COLO668 (cell line): ENCODE measurements around the gene CACTIN.
"Not testable (repeated sequence)": the region's sequence is repeated elsewhere in the genome, so short reads cannot be mapped to it uniquely, and the experiment has no call there.

Experiments
- DNase-seq: peaks from one replicate; lab custom pipeline; 2025; ENCODE audit not compliant: unreplicated experiment; lab: John Stamatoyannopoulos, UW

CACTIN gene

DNA sequence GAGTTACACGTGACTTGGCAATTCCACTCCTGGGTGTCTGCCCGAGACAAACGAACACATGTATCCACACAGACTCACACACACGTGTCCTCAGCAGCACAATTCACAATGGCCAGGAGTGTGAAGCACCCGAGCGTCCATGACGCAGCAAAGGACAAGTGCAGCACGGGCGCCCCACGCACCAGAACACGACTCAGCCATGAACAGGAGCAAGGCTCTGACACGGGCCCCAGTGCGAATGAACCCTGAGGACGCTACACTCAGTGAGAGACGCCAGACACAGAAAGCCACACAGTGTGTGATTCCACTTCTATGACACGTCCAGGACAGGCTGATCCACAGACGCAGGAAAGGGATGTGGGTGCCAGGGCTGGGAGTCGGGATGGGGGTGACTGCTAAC lies 37.2 kb upstream of the CACTIN start:
- no peak for DNase-seq

GRCh38 chr19:3661284-3662238 lies 35.0 kb upstream of the CACTIN start:
- no peak for DNase-seq

DNA sequence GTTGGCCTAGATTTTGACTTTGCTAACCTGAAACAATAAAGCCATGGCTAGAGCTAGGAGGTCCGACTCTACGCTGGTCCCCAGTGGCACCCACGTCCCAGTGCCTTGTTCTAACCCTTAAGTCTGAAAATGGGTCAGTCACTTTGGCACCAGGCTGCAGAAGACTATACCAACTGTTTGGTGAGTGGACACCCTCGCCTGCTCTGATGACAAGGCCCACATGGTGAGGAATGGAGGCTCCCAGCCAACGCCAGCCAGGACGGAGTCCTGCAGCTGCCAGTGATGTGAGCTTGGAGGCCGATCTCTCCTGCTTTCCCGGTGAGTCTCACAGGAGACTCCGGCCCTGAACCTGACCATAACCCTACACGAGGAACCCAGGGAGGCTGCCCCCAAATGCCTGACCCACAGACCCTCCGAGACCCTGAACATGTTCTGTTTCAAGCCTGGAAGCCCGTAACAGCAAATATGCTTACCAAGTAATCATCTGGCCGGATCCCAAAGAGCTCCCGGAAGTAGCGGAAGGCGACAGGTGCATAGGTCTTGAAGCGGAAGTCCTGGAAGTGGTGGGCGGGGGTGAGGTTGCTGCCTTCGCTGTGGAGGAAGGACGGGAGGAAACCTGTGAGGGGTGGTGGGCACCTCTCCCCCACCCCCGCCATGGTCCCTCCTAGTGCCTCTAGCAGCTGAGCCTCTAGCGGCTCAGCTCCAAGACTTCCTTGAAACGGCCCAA lies 34.1 kb upstream of the CACTIN start:
- peak; percentile 5 for DNase-seq

- DNase-seq: no peak
Measured at GRCh38 chr19:3659746-3660112, 33.1 kb upstream of the CACTIN start.

DNA sequence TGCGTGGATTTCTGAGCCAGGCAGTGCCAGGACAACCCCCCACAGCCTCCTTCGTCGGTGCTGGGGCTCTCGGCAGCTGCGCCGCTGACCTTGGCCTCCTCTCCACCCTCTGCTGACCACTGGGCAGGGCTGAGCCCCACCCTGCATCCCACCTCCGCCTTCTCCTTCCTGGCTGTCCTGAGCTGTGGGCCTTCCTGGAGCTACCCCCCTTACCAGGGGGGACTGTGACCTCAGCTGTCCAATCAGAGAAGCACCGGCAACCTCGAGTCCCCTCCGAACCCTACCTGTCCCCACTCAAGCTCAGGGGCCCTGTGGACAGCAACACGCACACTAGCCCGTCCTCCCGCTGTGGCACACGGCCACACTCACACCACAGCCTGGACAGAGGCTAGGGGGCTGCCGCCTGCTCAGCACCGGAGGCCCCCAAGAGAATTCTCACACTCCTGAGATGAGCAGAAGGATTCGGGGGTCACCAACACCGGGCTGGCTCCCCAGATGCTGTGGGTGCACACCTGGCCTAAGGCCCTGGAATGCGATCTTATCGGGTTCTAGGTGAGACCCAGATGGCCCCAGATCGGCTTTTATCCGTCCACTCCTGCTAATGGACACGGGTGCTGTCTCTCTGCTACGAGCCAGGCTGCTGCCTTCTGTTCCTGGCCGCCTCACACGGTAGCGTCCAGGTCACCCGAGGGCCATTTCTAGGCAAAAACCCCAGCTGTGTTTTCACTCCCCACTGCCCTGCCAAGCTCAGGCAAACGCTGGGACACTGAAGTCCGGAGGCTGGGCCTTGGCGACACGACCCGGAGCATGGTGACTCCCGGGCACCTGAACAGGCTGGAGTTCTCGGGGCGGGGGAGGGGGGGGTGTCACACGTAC lies 32.5 kb upstream of the CACTIN start:
- DNase-seq: no peak

DNA sequence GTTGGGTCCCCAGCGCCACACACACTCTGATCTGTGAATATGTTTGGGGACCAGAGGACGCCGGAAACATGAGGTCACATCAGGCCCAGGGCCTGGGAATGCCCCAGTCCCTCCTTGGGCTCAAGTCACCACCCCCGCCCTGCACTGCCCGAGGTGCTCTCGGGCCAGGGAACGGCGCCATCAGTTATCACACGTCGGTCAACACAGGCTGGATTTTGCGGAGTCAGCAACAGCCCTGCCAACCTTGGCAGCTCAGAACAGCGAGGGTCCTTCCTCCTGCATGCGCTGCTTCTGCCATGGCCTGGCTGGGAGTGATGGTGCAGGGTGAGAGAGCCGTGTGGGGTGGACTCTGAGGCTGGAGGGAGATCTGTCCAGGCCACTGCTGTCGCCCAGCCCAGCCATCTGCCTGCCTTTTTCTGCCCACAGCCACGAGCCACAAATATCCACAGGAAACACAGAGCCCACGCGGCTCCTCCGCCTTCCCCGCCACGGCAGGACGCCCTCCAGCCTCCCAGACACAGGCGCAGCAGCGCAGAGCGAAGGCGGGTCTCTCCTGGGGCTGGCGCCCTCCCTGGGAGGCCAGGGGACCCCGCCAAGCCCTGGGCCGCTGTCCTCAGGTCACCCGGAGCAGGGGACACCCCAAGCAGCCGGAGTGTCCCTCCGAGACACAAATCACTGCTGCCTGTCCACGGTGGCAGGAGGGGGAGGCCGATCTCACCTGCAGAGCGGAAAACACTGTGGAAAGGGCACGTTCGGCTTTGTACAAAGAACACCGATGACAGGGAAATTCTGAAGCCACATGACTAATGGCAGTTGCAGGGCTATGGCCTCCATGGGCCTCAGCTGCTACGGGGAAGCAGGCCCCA lies 31.6 kb upstream of the CACTIN start:
- DNase-seq: no peak

GRCh38 chr19:3657395-3657769 lies 30.8 kb upstream of the CACTIN start:
- no peak for DNase-seq

- peak; percentile 88 for DNase-seq
Measured at GRCh38 chr19:3656747-3657394, 30.3 kb upstream of the CACTIN start.

- peak; percentile 87 for DNase-seq
Measured at GRCh38 chr19:3656073-3656746, 29.6 kb upstream of the CACTIN start.

DNA sequence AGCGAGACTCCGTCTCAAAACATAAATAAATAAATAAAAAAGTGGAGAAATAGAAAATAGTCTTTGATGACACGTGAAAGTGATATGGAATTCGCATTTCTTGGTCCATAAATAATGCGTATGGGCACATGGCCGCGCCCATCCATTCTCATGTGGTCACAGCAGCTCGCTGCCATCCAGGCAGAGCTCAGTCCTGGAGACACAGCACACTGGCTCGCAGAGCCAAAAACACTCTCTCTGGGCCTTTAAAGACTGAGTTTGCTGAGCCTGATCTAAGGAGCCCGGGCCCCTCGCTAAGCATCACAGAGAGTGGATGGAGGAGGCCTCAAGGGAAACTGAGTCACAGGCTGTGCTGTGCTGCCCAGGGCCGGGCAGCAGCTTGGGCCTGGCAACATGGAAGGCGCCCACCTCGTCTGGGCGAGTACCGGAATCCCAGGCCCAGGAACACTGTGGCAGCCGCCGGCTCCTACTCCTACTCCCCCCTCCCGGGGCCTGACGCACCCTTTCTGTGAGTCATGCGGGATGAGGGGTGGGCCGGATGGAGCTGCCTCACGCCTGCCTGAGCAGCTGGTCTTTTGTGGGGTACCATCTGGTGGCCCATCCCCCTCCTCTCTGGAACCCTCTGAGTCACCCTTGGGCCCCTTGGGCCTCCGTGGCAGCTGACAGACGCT lies 28.9 kb upstream of the CACTIN start:
- DNase-seq: peak; percentile 93

- peak; percentile 15 for DNase-seq
Measured at GRCh38 chr19:3653865-3654513, 27.4 kb upstream of the CACTIN start.

DNA sequence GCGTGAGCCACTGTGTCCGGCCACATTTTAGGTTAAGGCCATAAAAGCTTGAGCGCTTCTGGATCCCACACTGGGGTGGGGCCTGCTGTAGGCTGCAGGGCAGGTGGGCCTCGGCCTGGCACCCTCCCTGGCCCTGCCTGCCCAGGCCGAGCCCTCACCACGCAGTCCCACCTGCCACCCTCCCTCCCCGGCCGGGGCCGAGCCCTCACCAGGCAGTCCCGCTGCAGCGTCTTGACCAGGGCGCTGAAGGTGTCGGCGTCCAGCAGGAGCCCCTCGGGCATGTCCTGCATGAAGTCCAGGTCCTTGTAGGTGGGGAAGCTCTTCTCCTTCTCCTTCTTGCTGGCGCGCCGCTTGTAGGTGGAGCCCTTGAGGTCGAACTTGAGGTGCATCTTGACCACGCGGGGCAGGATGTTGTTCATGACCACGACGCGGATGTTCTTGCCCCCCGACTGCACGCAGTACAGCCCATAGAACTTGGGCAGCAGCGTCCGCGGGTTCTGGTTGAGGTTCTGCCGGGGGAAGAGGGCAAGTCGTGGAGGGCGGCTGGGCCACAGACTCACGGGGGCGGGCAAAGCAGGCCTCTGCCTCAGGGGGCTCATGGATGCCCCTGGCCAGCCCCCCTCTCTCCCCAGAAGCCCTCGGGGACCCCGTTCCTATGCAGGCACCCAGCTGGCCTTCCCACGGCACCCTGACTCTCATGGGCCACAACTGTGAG lies 26.6 kb upstream of the CACTIN start:
- DNase-seq: no peak

DNA sequence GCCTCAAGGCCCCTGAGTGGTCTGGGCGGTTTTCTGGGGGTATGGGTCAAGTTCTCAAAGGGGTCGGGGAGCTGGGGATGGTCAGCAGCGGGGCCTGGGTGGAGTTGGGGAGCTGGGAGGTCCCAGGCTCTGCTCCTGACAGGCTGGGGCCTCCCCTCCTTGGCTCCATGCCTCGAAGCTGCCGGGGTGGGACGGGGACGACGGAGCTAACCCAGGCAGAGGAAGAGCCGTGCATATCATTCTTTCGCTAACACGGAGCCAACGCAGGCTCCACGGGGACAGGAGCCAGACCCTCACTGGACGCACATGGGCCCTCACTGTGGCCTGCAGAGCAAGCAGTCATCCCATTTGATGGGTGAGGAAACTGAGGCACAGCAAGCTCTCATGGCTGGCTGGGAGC lies 25.8 kb upstream of the CACTIN start:
- DNase-seq: no peak

- no peak for DNase-seq
Measured at GRCh38 chr19:3651684-3652083, 25.1 kb upstream of the CACTIN start.

DNA sequence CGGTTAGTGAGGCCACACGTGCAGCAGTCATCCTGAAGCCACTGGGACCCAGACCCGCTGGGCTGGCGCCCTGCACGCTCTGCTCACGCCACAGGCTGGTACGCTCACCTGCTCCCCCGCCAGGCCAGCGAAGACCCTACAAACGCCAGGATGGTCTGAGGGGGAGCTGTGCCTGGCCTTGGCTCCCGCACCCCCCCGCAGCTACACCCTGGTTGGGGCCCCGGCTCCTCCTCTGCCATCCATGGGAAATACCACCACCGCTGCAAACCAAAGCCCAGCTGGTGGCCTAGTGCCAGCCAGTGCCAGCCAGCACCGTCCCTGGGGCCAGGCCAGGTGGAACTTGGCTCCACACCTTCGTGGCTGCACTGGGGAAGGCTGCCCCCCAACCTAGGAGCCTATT lies 23.3 kb upstream of the CACTIN start:
- DNase-seq: no peak

DNA sequence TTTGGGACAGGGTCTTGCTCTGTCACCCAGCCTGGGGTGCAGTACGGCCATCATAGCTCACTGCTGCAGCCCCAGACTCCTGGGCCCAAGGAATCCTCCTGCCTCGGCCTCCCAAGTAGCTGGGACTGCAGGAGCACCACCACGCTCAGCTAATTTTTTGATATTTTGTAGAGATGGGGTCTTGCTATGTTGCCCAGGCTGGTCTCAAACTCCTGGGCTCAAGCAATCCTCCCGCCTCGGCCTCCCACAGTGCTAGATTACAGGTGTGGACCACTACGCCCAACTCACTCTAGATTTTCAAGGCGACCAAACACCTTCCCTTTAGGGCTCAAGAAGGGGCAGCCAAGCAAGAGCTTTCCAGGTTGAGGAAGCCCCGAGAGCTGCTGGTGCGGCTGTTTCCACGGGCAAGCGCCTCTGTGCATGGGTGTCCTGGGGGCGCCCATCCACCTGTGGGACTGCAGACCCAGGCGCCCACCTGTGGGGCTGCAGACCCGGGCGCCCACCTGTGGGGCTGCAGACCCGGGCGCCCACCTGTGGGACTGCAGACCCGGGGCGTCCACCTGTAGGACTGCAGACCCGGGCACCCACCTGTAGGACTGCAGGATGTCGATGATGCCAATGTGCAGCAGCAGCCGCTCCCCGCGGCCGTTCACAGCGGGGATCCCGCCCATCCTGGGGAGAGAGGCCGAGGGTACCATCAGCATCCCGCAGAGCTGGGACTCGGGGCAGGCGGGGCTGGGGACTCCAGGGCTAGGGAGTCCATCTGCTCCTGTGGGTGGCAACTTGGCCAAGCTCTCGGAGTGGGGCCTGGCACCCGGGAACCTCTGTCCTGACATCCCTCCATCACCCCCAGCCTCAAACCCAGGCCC lies 21.7 kb upstream of the CACTIN start:
- no peak for DNase-seq

DNA sequence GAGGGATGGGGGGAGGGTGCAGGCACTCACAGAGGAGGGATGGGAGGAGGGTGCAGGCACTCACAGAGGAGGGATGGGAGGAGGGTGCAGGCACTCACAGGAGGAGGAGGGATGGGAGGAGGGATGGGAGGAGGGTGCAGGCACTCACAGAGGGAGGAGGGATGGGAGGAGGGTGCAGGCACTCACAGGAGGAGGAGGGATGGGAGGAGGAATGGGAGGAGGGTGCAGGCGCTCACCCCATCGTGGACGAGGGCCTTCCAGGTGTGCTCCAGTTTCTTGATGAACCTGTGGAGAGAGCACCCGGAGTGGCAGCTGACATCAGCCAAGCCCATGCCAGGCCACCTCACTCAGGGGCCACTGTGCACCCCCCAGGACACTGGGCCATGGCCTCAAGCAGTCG lies 20.5 kb upstream of the CACTIN start:
- not testable (repeated sequence) for DNase-seq
